OCI-LY1 (cell line): Measurements from ENCODE around the gene CHST8.

Experiments
- EZH2 ChIP-seq: fragments of 200-600 bp; sonication (generic), shearing (Covaris generic); IDR thresholded peaks from 2 replicates; pipeline ENCODE4 v1.8.0; 2017; ENCODE audit warnings: borderline replicate concordance, mixed run types, mild to moderate bottlenecking, antibody characterized with exemption, low read length, moderate library complexity, mixed read lengths
- TF ChIP-seq, protein P1 (sequence below): fragments of 200-600 bp; sonication (generic), shearing (Covaris generic); IDR thresholded peaks from 2 replicates; pipeline ENCODE4 v1.5.1; 2017; ENCODE audit warnings: mild to moderate bottlenecking, antibody characterized with exemption, low read length, moderate library complexity, mixed read lengths

DNA sequence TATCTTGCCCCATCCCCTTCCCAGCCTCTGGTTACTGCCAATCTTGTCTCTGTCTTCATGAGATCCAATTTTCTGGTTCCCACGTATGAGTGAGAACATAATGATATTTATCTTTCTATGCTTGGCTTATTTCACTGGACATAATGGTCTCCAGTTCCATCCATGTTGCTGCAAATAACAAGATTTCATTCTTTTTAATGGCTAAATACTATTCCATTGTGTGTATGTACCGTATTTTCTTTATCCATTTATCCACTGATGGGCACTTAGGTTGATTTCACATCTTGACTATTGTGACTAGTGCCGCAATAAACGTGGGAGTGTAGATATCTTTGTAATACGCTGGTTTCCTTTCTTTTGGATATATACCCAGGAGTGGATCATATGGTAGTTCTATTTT, 43.0 kb downstream of the CHST8 start:
- TF ChIP-seq, protein P1, sequence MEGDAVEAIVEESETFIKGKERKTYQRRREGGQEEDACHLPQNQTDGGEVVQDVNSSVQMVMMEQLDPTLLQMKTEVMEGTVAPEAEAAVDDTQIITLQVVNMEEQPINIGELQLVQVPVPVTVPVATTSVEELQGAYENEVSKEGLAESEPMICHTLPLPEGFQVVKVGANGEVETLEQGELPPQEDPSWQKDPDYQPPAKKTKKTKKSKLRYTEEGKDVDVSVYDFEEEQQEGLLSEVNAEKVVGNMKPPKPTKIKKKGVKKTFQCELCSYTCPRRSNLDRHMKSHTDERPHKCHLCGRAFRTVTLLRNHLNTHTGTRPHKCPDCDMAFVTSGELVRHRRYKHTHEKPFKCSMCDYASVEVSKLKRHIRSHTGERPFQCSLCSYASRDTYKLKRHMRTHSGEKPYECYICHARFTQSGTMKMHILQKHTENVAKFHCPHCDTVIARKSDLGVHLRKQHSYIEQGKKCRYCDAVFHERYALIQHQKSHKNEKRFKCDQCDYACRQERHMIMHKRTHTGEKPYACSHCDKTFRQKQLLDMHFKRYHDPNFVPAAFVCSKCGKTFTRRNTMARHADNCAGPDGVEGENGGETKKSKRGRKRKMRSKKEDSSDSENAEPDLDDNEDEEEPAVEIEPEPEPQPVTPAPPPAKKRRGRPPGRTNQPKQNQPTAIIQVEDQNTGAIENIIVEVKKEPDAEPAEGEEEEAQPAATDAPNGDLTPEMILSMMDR = no peak
- TF ChIP-seq EZH2 = no peak
